Measurements from ENCODE around the gene SPDYE3. TPM values are rescaled to one million over a fixed set of nuclear protein-coding genes. Genes with fewer than 3 reads are reported as not detected.
"Not testable (repeated sequence)": the region's sequence is repeated elsewhere in the genome, so short reads cannot be mapped to it uniquely, and the experiment has no call there.

Gene SPDYE3
- total RNA-seq, 1 donor from 2014 or later: not detected

GRCh38 chr7:100344124-100344559 lies 36.6 kb downstream of the SPDYE3 start:
- DNase-seq (ENCODE audit: low spot score); intact Hi-C loops (cut with DNase I); ATAC-seq: not testable (repeated sequence)

GRCh38 chr7:100344560-100345287 lies 37.2 kb downstream of the SPDYE3 start:
- DNase-seq (ENCODE audit: low spot score); intact Hi-C loops (cut with DNase I): not testable (repeated sequence)
- peak; percentile 90 for ATAC-seq

- peak; percentile 90 for DNase-seq (ENCODE audit: low spot score)
- peak; percentile 61 for ATAC-seq
Measured at GRCh38 chr7:100345288-100345672, 37.8 kb downstream of the SPDYE3 start.

DNA sequence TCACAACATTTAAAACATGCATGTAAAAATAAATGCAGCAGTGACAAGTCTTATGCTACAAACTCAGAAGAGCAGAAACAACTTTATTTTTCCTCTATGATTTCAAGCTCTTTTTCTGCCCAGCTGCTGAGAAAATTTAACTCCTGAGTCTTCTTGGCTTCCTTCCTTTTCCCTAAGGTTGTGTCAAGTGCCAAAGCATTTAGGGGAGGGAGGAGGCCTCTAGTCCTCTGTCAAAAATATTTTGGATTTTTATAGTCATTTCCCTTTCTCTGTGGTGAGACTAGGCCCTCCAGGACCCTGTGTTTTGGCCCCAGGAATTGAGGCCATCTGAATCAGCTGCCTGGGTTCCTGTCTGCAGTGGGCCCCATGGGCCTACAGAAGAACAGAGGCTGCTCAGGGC lies 39.4 kb downstream of the SPDYE3 start:
- intact Hi-C loops (cut with DNase I): no loop called here
- no peak for DNase-seq (ENCODE audit: low spot score)
- ATAC-seq: peak; percentile 6

More at GRCh38 chr7:100345288-100345672, 37.8 kb downstream of the SPDYE3 start:
- intact Hi-C loops (cut with DNase I): not testable (repeated sequence)

DNA sequence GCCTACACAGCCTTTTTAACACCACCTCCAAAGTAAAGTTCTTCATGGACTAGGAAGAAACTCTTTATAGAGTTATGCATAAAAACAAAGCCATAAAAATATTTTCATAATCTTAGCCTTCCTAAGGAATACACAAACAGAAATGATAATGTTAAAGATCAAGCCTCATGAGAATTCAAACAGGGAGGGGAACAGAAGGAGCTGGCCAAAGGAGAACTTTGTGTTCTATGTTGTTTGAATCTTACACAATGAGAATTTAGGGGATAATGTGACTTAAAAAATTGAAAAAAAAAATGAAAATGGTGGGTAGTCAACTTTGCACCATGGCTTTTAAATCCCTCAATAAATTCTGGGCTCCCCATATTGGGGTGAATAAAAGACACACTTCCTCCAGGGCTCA lies 41.3 kb downstream of the SPDYE3 start:
- DNase-seq (ENCODE audit: low spot score) (no peak), ATAC-seq (peak; percentile 51)
- intact Hi-C loops (cut with DNase I): no loop called here

GRCh38 chr7:100349757-100350156 lies 42.3 kb downstream of the SPDYE3 start:
- ATAC-seq (no peak), DNase-seq (ENCODE audit: low spot score) (no peak)
- intact Hi-C loops (cut with DNase I): no loop called here

DNA sequence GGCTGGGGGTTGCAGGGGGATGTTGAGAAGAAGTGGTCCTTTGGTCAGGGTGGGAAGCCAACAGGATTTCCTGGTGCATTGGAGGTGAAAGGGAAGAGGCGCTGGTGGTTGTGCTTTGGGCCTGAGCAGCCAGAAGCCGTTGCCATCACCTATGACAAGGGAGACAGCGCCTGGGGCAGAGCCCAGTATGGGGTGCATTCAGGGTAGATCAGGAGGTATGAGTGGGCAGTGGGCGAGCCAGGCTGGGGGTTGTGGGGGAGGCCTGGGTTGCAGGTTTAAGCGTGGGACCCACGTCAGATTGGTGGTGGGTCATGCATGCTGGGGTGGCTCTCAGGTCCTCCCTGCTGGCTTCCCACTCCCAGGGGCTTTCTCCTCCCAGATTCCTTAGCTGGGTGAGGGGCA lies 44.2 kb downstream of the SPDYE3 start:
- ATAC-seq (no peak), DNase-seq (ENCODE audit: low spot score) (no peak)
- intact Hi-C loops (cut with DNase I): no loop called here

DNA sequence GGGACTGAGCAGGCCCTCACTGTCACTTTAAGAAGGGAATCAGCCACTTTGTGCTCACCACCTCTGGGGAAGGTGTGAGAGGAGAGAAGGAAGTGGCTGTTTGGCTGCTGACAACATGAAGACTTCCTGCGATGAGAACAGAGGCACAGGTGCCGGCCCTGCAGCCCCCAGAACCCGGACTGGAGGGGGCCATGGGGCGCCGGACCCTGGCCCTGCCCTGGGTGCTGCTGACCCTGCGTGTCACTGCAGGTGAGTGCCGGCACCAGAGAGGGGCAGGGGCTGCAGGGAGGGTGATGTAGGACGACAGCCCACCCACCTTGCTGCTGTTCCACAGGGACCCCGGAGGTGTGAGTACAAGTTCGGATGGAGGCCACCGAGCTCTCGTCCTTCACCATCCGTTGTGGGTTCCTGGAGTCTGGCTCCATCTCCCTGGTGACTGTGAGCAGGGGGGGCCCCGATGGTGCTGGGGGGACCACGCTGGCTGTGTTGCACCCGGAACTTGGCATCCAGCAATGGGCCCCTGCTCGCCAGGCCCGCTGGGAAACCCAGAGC lies 44.8 kb downstream of the SPDYE3 start:
- ATAC-seq; DNase-seq (ENCODE audit: low spot score); intact Hi-C loops (cut with DNase I): not testable (repeated sequence)

GRCh38 chr7:100352984-100353684 lies 45.6 kb downstream of the SPDYE3 start:
- ATAC-seq: no peak
- DNase-seq (ENCODE audit: low spot score): no peak

DNA sequence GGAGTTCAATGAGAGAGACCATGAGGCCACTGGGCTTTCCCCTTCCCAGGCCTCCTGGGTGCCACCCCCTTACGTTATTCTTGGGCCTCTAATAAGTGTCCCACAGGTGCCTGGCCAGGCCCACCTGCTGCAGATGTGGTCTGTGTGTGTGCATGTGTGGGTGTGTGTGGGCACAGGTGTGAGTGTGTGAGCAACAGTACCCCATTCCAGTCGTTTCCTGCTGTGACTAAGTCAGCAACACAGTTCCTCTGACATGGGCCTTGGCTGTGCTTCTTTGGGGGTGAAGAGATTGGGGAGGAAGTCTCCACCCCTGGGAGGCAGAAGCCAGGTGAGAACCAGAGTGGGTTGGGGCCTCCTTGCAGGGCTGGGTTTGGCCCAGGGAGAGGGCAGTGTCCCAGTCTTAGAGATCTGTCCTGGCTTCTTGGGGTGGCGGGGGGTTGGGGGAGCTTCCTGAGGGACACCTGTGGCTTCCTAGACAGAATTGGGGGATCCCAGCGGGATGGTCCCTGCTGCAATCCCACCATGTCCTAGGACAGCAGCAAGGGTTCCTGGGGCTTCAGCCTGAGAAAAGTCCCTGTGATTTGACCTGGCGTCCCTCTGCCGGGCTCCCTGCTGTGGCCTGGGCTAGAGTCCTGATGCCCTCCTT lies 46.3 kb downstream of the SPDYE3 start:
- intact Hi-C loops (cut with DNase I): no loop called here
- DNase-seq (ENCODE audit: low spot score) (no peak), ATAC-seq (no peak)

More at GRCh38 chr7:100352984-100353684, 45.6 kb downstream of the SPDYE3 start:
- intact Hi-C loops (cut with DNase I): no loop called here

DNA sequence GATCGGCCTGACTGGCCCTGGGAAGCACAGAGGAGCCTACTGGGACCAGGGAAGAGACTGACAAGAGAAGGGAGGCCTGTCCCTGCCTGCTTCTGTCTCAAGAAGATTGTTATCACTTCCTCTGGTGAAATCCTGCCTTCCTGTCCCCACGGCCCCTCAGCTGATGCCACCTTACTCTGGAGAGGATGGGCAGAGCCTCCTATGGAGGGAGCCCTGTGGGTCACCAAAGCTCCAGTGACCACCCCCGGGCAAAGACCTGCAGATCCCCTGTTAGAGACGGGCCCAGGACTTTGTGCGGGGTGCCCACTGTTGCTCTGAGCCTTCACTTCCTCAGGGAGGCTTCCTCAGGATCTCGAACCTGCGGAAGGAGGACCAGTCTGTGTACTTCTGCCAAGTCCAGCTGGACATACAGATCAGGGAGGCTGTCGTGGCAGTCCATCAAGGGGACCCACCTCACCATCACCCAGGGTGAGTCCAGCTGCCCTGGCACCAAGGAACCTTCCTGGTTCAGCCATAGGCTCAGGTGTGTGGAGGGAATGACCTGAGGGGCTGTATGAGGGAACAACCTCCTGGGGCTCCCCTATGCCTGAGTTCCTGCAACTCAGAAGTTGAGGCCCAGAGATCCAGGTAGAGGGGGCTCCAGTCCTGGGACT lies 49.0 kb downstream of the SPDYE3 start:
- ATAC-seq (no peak), DNase-seq (ENCODE audit: low spot score) (no peak)
- intact Hi-C loops (cut with DNase I): no loop called here

DNA sequence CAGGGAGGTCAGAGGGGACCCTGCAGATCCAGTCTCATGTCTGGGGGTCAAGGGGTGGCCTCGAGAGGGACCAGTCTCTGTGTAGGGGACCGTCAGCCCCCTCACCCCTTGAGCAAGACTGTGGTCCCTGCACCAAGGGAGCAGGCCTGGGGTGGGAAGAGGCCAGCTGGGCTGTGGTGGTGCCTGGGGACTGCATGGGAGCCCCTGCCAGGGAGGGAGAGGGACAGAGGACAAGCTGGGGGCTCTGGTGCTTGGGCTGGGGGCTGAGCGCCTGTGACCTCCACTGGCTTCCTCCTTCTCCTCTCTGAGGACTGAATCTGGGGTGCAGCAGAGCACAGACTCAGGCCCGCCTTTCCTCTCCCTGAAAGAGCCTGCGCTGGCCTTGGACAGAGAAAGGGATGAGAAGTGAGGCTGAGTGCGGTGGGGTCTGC lies 49.6 kb downstream of the SPDYE3 start:
- intact Hi-C loops (cut with DNase I): no loop called here
- DNase-seq (ENCODE audit: low spot score) (no peak), ATAC-seq (no peak)

DNA sequence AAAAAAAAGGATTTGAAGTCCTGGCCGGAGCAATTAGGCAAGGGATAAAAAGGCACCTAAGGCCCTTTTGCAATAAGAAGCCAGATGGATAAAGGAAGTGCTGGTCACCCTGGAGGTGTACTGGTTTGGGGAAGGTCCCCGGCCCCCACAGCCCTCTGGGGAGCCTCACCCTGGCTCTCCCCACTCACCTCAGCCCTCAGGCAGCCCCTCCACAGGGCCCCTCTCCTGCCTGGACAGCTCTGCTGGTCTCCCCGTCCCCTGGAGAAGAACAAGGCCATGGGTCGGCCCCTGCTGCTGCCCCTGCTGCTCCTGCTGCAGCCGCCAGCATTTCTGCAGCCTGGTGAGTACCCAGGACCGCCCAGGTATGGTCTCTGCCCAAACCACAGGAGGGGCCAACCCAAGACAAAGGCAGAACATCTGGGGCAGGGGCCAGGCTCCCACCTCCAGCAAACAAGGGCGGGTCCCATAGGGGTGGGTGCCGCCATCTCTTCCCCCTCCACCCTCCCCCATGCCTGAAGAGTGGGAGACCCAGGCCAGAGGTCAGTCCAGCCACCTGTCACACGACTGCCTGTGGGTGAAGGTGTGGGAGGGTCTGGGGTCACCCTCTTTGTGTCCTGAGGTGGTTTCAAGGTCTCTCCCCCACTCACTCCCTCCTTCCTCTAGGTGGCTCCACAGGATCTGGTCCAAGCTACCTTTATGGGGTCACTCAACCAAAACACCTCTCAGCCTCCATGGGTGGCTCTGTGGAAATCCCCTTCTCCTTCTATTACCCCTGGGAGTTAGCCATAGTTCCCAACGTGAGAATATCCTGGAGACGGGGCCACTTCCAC lies 50.7 kb downstream of the SPDYE3 start, which contains the start of gene PILRB:
Gene PILRB (plus strand): TSS at position 91 of the 830 bp plus-strand sequence. CDS start 186 bp downstream, at position 277.
- ATAC-seq: no peak
- no peak for DNase-seq (ENCODE audit: low spot score)
- intact Hi-C loops (cut with DNase I): no loop called here

DNA sequence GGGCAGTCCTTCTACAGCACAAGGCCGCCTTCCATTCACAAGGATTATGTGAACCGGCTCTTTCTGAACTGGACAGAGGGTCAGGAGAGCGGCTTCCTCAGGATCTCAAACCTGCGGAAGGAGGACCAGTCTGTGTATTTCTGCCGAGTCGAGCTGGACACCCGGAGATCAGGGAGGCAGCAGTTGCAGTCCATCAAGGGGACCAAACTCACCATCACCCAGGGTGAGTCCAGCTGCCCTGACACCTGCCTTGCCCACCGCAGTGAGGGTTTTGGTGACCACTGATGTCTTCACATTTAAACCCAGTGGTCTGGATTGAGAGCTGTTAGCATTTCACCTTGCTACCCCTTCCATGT lies 51.3 kb downstream of the SPDYE3 start:
- ATAC-seq (no peak), DNase-seq (ENCODE audit: low spot score) (no peak)
- intact Hi-C loops (cut with DNase I): no loop called here

GRCh38 chr7:100360135-100360854 lies 52.8 kb downstream of the SPDYE3 start:
- ATAC-seq (no peak), DNase-seq (ENCODE audit: low spot score) (no peak)
- intact Hi-C loops (cut with DNase I): no loop called here

DNA sequence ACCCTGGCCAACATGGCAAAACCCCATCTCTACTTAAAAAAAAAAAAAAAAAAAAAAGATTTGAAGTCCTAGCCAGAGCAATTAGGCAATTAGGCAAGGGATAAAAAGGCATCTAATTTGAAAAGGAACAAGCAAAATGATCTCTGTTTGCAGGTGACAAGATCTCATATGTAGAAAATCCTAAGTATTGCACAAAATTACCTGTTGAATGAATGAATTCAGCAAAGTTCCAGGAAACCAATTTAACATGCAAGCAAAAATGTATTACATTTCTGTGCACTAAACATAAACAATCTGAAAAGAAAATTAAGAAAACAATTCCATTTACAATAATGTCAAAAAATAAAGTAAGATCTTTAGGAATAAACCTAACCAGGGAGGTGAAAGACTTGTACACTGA lies 55.6 kb downstream of the SPDYE3 start:
- DNase-seq (ENCODE audit: low spot score): no peak
- no peak for ATAC-seq
- intact Hi-C loops (cut with DNase I): no loop called here

DNA sequence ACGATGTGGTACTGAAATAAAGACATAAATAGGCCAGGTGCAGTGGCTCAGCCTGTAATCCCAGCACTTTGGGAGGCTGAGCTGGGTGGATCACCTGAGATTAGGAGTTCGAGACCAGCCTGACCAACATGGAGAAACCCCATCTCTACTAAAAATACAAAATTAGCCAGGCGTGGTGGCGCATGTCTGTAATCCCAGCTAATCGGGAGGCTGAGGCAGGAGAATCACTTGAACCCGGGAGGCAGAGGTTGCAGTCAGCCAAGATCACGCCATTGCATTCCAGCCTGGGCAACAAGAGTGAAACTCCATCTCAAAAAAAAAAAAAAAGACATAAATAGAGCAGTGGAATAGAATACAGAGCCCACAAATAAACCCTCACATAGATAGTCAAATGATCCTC lies 56.3 kb downstream of the SPDYE3 start:
- intact Hi-C loops (cut with DNase I); DNase-seq (ENCODE audit: low spot score); ATAC-seq: not testable (repeated sequence)

GRCh38 chr7:100364480-100364879 lies 57.0 kb downstream of the SPDYE3 start:
- DNase-seq (ENCODE audit: low spot score) (no peak), ATAC-seq (no peak)

More at GRCh38 chr7:100364480-100364879, 57.0 kb downstream of the SPDYE3 start:
- intact Hi-C loops (cut with DNase I): no loop called here
